C1 segment of cervical spinal cord (tissue), 14 donors: ENCODE data around the gene HDAC4.

Experiments
- DNase-seq, 14 donors: peaks; one replicate each; lab custom pipeline; 2025; lab: John Stamatoyannopoulos, UW

Gene HDAC4

GRCh38 chr2:239176138-239176803 lies 224.5 kb downstream of the HDAC4 start:
- DNase-seq: peak in 3 of 14 donors; percentile 27 to 44 (median 33)

DNA sequence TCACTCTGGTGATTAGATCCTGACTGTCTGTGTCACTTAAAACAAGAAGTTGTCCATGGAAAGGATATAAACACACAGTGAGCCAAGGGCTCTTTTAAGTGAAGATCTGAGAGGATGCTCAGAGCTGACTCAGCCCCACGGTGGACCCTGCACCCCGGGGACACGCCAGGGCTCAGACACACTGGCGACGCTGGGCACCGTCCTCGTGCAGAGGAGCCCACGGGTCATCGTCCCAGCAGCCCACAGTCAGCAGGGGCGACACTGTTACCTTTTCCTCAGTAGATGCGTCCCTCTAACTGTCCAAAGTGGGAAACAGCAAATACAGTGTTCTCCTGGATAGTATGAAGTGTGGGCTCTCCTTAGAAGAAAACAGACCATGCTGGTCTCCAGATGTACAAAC lies 225.6 kb downstream of the HDAC4 start:
- no peak for DNase-seq

DNA sequence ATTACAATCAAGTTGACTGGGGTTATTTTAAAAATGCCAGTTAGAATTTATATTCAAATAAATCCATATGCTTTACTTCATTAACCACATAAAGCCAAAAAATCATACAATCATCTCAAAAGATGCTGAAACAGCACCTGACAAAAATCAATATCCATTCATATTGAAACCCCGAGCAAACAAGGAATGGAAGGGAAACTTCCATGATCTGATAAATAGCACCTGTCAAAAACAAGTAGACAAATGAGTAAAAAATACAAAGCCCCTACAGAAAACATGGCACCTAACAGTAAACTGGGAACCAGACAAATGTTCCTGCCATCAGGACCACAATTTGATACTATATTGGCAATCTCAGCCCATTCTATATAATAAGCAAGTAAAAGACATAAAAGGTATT lies 227.5 kb downstream of the HDAC4 start:
- DNase-seq: no peak

- DNase-seq: no peak
These were observed 229.2 kb downstream of the HDAC4 start for GRCh38 chr2:239171643-239172042.

GRCh38 chr2:239169311-239170048 lies 231.3 kb downstream of the HDAC4 start:
- no peak for DNase-seq

- no peak for DNase-seq
These were observed 232.2 kb downstream of the HDAC4 start for GRCh38 chr2:239168575-239168974.

DNA sequence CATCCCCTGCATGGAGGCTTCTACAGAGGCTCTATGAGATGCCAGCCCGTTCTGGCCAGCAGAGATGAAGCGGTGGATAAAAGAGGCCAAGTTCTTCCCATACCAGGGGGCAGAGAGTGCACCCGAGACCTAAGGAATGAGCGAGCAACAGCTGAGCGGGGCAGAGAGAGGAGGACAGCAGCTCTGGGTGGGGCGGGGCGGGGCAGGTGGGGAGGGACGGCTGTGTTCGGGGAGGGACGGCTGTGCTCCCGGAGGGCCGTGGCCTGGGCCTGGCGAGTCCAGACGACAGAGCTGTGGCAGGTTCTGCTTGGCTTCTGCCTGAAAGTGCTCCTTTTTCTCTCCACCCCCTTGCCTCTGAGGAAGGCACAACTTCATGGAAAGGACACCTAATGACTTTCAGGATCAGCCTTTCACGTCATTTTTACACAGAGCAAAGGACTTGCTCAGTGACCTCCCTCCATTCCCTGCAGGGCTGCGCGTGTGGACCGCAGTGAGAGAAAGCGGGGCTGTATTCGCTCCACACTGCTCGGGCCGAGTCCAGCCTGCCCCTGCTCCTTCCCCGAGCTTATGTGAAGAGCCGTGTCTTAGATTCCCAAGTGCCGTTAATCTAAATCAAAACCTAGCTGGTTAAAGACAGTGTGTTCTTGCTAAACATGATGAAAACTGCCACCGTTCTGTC lies 232.9 kb downstream of the HDAC4 start:
- no peak for DNase-seq

DNA sequence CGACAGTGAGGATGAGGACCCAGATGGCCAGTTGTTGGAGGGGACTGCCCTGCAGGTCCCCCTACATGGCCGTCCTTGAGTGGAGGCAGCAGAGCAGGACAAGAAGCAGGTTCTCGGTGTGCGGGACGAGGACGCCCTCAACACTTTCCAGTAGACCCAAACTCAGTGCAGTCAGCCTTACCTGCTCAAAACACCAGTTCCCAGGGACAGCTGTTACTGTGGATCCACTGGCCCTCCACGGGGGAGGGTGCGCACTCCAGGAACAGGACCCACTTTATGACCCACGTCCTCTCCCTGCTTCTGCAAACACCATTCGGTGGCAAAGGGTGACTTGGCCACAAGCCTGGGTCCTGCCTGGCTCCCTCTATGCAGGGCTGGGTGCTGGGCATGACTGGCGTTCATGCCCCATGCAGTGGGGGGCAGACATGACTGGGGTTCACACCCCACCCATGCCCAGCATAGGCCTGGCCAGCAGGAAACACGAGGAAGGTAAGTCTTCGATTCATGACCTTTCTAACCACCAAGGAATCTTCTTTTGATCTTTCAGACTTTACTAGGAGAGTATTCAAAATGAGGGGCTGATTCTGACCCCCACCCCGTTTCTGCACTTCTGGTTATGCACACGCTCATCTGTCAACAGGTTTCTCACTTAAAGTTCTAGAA lies 233.7 kb downstream of the HDAC4 start:
- no peak for DNase-seq

- no peak for DNase-seq
These were observed 234.5 kb downstream of the HDAC4 start for GRCh38 chr2:239166201-239166834.

DNA sequence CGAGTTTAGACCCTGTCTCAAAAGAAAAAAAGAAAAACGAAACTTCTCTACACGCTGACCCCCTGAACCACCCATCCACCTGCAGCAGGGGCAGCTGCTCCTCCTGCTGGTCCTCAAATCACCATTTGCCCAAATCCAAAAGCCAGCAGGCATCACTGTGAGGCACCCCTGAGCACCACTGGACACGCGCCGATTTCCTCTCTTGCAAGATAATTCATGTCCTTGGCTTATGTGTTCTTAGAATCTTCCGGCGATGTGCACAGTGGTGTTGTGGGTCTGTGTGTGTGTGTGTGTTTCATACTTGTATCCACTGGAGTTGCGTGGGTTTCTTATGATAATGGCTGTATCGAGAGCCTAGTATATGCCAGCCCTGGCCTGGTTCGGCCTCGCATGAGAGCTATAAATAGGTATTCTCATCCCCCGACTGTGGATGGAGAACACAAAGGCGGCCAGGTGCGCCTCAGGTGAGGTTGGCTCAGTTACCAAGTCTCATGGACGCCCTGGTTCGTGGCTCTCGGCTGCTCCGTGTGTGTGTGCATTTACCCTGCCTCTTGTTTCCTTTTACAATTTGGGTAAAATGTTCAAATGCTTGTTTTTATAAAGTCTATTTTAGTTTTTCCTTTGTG lies 235.5 kb downstream of the HDAC4 start:
- peak in 1 of 14 donors; percentile 10 for DNase-seq

GRCh38 chr2:239164335-239164871 lies 236.4 kb downstream of the HDAC4 start:
- DNase-seq: peak in 2 of 14 donors; percentile 21 to 27

- DNase-seq: no peak
These were observed 237.0 kb downstream of the HDAC4 start for GRCh38 chr2:239163688-239164334.

DNA sequence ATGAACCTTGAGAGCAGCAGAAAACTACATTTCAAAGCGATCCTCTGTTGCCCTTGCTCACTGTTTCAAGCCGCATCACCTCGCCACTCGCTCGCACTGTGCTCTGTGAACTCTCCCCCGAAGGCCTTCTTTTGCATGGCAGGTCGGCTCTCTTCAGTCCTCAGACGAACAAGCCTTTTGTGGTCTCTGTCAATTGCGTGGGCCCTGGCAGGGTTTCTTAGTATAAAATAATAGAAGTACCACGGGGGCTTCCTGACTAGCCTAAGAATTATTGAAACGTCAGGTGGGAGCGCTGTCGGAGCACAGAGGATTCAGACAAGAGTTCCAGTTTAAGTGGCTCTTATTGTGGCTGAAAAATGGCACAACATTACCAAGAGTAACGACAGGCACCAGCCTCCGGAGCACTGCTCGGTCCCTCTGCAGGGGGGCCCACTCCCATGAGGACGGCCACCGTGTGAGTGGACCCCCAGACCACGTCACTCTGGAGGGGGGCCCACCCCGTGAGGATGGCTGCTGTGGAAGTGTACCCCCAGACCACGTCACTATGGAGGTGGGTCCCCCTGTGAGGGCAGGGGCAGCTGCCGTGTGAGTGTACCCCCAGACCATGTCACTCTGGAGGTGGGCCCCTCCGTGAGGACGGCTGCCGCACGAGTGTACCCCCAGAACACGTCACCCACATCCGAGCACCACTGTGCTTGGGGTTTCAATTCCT lies 237.7 kb downstream of the HDAC4 start:
- DNase-seq: no peak

DNA sequence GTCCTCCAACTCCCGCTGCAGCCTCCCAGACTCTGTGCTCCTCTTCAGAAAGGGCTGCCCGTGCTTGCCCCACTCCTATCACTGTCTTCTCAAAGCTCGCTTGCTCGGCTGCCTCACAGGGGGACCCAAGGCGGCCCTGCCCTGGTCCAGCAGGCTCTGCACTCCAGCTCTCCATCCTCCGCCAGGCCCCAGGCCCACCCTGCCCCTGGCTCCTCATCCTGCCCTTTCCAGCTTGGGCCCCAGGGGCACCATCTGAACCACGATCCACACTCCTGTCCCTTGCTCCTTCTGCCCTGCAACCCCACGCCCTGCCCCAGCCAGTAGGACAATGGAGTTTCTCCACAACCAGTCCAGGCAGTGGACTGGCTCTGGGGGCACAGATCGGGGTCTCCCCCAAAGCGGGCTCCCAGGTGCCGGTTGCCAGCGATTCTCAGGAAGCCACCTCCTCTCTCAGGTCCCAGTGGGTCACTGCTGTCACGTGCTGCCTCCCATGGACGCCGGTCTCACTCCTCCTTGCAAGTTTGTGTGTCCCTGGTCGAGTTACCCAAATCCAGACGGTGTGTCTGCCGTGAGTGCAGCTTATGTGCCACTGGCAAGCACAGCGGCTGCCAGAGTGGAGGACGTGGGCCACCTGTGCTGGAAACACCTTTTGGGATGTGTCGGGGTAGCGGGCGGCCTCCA lies 238.5 kb downstream of the HDAC4 start:
- DNase-seq: no peak

- no peak for DNase-seq
These were observed 239.1 kb downstream of the HDAC4 start for GRCh38 chr2:239161711-239162140.

DNA sequence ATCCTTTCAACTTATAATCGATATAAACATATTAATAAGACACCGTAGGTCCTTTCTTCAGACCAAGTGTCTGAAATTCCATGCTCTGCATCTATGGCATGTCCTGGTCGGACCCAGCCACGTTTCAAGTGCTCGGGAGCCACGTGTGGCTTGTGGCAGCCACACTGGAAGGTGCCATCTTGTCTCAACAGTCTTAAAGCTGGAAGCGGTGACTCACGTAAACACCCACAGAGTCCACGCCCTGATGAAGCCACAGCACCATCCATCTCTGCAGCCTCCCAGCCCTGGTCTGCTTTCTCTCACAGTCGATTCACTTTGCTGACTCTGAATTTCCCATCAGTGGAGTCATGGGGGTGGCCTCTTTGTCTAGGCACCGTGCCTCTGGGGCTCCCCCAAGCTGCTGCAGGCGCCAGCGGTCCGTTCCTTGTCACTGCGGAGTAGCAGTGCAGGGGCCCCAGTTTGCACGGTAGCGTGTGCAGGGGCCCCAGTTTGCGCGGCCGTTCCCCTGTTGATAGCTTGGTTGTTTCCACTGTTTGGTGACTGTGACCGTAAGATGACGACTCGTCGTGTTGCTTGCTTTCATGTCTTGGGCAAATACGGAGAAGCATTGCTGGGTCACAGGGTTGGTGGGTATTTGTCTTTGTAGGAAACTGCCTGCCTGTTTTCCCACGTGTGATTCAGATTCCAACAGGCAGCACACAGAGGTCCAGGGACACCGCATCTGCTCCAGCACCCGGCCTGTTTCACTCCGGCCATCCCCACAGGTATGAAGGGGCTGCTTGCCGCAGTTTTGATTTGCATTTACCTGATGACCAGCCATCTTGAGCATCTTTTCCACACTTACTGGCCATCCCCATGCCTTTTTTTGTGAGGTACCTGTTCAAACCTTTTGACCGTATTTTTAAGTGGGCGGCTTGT lies 240.3 kb downstream of the HDAC4 start:
- DNase-seq: no peak

DNA sequence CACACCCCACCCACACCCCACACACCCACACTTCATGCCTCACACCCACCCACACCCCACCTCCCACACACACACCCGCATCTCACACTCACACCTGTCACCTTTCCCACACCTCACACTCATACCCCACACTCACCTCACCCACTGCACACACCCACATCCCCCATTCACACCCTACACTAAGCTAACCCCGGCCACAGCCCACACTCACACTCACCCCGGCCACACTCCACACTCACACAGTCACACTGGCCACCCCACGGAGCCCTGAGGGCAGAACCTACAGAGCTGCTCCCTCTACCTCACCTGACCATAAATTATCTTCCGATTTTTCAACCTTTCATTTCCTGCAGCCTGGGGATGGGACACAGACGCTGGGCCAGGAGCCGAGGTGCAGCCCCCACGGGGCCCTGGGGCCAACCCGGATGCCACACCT lies 241.3 kb downstream of the HDAC4 start:
- DNase-seq: no peak
